ENCODE data around the gene ACD. TPM values are rescaled to one million over a fixed set of nuclear protein-coding genes. Genes with fewer than 3 reads are reported as not detected.

The ACD gene
- total RNA-seq, 6 experiments from 2014 or later = 4.0 to 8.2 (median 5.9) TPM

- H3K9me3 ChIP-seq = no peaks in the 10 kb centered on the region
- H3K27me3 ChIP-seq = peaks cover 0 to 4% of the 10 kb centered on the region in 2 donors
- peaks cover 0 to 12% (median 0%) of the 10 kb centered on the region in 4 donors for H3K4me1 ChIP-seq
- intact Hi-C loops (cut with DNase I) = no loop called here
- no peak for ATAC-seq
- peak overlapping the region; percentile 77 to 95 (median 77) for H3K4me3 ChIP-seq
- no peak for DNase-seq
- H3K27ac ChIP-seq = no peak overlapping the region
- TF ChIP-seq POLR2A (IDR thresholded peaks at IDR 0.05) (no peak), CTCF (IDR thresholded peaks at IDR 0.05) (no peak)
- 82% methylated on average over 5 of the region's 21 CpGs for WGBS (ENCODE audit: insufficient coverage, low coverage, low lambda C conversion rate, missing lambda C conversion rate)
- no peaks in the 10 kb centered on the region for H3K36me3 ChIP-seq
Measured at GRCh38 chr16:67658849-67659674, 998 bp downstream of the ACD start.

GRCh38 chr16:67657751-67658518, 2.1 kb downstream of the ACD start:
- intact Hi-C loops (cut with DNase I) = no loop called here
- Histone ChIP-seq H3K27me3 (peaks cover 0 to 12% of the 10 kb centered on the region in 2 donors), H3K27ac (no peak overlapping the region), H3K9me3 (no peaks in the 10 kb centered on the region), H3K4me3 (no peak overlapping the region), H3K36me3 (no peaks in the 10 kb centered on the region), H3K4me1 (peaks cover 0 to 11% (median 0%) of the 10 kb centered on the region in 4 donors)
- DNase-seq = no peak
- TF ChIP-seq POLR2A (IDR thresholded peaks at IDR 0.05) = no peak
- no peak for TF ChIP-seq CTCF (IDR thresholded peaks at IDR 0.05)
- WGBS (ENCODE audit: insufficient coverage, low coverage, low lambda C conversion rate, missing lambda C conversion rate) = 80% methylated on average over 1 of the region's 18 CpGs
- no peak for ATAC-seq

GRCh38 chr16:67657017-67657608, 2.9 kb downstream of the ACD start:
- WGBS (ENCODE audit: insufficient coverage, low coverage, low lambda C conversion rate, missing lambda C conversion rate) = 98% methylated on average over 5 of the region's 16 CpGs
- no peak for DNase-seq

More at GRCh38 chr16:67657017-67657608, 2.9 kb downstream of the ACD start:
- Histone ChIP-seq H3K27ac (no peak overlapping the region), H3K27me3 (peaks cover 0 to 12% of the 10 kb centered on the region in 2 donors), H3K4me1 (peaks cover 0 to 11% (median 0%) of the 10 kb centered on the region in 4 donors), H3K9me3 (no peaks in the 10 kb centered on the region), H3K36me3 (no peaks in the 10 kb centered on the region), H3K4me3 (no peak overlapping the region)
- intact Hi-C loops (cut with DNase I) = no loop called here
- ATAC-seq = no peak
- TF ChIP-seq CTCF (IDR thresholded peaks at IDR 0.05) (no peak), POLR2A (IDR thresholded peaks at IDR 0.05) (no peak)
